ENCODE measurements around the gene TP63. TPM values are rescaled to one million over a fixed set of nuclear protein-coding genes. Genes with fewer than 3 reads are reported as not detected.

Gene TP63
- total and polyA plus RNA-seq, 7 experiments from 2014 or later: 0.11 to 0.97 (median 0.20) TPM; not detected in 4

DNA sequence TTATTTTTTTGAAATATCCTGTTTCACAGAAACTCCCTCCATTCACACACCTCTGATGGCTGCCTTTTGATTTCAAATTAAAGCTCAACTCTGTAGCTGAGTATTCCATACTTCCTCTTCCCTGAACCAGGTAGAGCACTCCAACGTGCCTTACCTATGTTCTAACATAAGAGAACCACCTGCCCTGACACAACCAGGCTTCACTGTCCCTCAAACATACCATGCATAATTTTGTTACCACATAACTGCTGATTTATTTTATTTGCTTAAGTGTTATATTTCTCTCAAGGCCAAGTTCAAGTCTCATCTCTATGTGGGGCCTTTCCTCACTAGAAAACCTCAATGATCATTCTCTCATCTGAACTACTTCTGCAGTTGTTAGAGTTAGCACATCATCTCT, 279.8 kb downstream of the TP63 start:
- POLR2A ChIA-PET: no interaction called here
- Mint-ChIP-seq H3K36me3 (no peaks in the 10 kb centered on the region), H3K4me1 (no peaks in the 10 kb centered on the region), H3K9me3 (peaks cover 0 to 4% (median 0%) of the 10 kb centered on the region in 11 donors), H3K27me3 (peaks cover 0 to 15% (median 12%) of the 10 kb centered on the region in 5 donors), H3K4me3 (no peak overlapping the region), H3K27ac (no peak overlapping the region)
- Histone ChIP-seq H3K36me3 (ENCODE audit: control insufficient read depth in 2 of 3, insufficient read depth in 3 of 3, low read length in 3 of 3) (no peaks in the 10 kb centered on the region), H3K27me3 (ENCODE audit: control insufficient read depth in 2 of 2, insufficient read depth in 2 of 2, low read length in 2 of 2) (no peaks in the 10 kb centered on the region), H3K9me3 (ENCODE audit: control insufficient read depth in 2 of 3, low read length in 3 of 3) (no peaks in the 10 kb centered on the region), H3K27ac (ENCODE audit: low read depth, low read length) (no peak overlapping the region), H3K4me1 (ENCODE audit: control insufficient read depth in 2 of 2, insufficient read depth in 2 of 2, low read length in 2 of 2) (no peaks in the 10 kb centered on the region), H3K4me3 (ENCODE audit: low read length) (no peak overlapping the region)
- no peak for ATAC-seq
- intact Hi-C loops (cut with micrococcal nuclease): no loop called here
- DNase-seq: no peak
- CTCF ChIA-PET: no interaction called here

DNA sequence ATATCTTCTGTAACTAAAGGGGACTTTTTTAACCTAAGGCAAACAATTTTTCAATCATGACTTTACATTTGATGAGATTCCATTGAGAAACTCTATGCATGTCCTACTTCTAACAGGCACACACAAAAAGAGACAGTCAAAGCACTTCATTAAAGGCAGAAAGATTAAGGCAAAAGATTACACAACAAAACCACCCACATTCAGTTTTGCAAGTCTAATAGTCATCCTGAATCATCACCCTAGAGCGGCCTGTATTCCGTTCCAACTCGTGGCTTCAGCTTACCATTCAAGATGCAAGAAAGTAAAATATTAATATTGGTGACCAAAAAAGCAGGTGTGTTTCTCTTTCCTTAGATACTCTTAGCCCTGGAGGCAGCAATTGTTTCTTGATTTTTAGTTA, 283.6 kb downstream of the TP63 start:
- Histone ChIP-seq H3K4me1 (ENCODE audit: control insufficient read depth in 2 of 2, insufficient read depth in 2 of 2, low read length in 2 of 2) (no peaks in the 10 kb centered on the region), H3K4me3 (ENCODE audit: low read length) (no peak overlapping the region), H3K27ac (ENCODE audit: low read depth, low read length) (no peak overlapping the region), H3K27me3 (ENCODE audit: control insufficient read depth in 2 of 2, insufficient read depth in 2 of 2, low read length in 2 of 2) (no peaks in the 10 kb centered on the region), H3K9me3 (ENCODE audit: control insufficient read depth in 2 of 3, low read length in 3 of 3) (no peaks in the 10 kb centered on the region), H3K36me3 (ENCODE audit: control insufficient read depth in 2 of 3, insufficient read depth in 3 of 3, low read length in 3 of 3) (no peaks in the 10 kb centered on the region)
- ChIA-PET POLR2A (no interaction called here), CTCF (no interaction called here)
- no peaks in the 10 kb centered on the region for H3K36me3 Mint-ChIP-seq
- no peak overlapping the region for H3K27ac Mint-ChIP-seq
- intact Hi-C loops (cut with micrococcal nuclease): no loop called here
- H3K4me1 Mint-ChIP-seq: no peaks in the 10 kb centered on the region
- ATAC-seq (peak; percentile 32), DNase-seq (no peak)
- H3K9me3 Mint-ChIP-seq: no peaks in the 10 kb centered on the region
- H3K4me3 Mint-ChIP-seq: no peak overlapping the region
- H3K27me3 Mint-ChIP-seq: peaks cover 3 to 20% (median 10%) of the 10 kb centered on the region in 5 donors

DNA sequence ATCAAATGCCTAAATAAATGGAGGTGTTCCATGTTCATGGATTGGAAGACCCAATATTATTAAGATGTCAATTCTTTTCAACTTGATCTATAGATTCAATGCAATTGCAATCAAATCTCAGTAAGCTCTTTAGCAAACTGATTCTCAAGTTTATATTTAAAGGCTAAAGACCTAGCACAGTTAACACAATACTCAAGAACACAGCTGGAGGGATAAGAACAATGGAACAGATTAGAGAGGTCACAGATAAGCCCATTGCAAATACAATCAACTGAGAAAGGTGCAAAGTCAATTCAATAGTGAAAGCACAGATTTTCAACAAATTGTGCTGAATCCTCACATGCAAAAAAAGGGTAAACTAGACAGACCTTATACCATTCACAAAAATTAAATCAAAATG, 290.6 kb downstream of the TP63 start:
- Histone ChIP-seq H3K27ac (ENCODE audit: low read depth, low read length) (no peak overlapping the region), H3K9me3 (ENCODE audit: control insufficient read depth in 2 of 3, low read length in 3 of 3) (no peaks in the 10 kb centered on the region), H3K27me3 (ENCODE audit: control insufficient read depth in 2 of 2, insufficient read depth in 2 of 2, low read length in 2 of 2) (no peaks in the 10 kb centered on the region), H3K4me1 (ENCODE audit: control insufficient read depth in 2 of 2, insufficient read depth in 2 of 2, low read length in 2 of 2) (no peaks in the 10 kb centered on the region), H3K36me3 (ENCODE audit: control insufficient read depth in 2 of 3, insufficient read depth in 3 of 3, low read length in 3 of 3) (no peaks in the 10 kb centered on the region), H3K4me3 (ENCODE audit: low read length) (no peak overlapping the region)
- ATAC-seq (no peak), DNase-seq (no peak)
- no peak overlapping the region for H3K27ac Mint-ChIP-seq
- H3K4me1 Mint-ChIP-seq: peaks cover 0 to 2% (median 0%) of the 10 kb centered on the region in 7 donors
- peaks cover 0 to 9% (median 3%) of the 10 kb centered on the region in 5 donors for H3K27me3 Mint-ChIP-seq
- H3K4me3 Mint-ChIP-seq: no peak overlapping the region
- intact Hi-C loops (cut with micrococcal nuclease): no loop called here
- ChIA-PET CTCF (interaction anchor here (0.8 kb wide), 1 partner anchor 661 kb away, joined by 3 read pairs; no protein-coding TSS in a partner anchor), POLR2A (no interaction called here)
- no peaks in the 10 kb centered on the region for H3K9me3 Mint-ChIP-seq
- no peaks in the 10 kb centered on the region for H3K36me3 Mint-ChIP-seq

- H3K27ac ChIP-seq (ENCODE audit: low read depth, low read length): no peak overlapping the region
- H3K4me3 Mint-ChIP-seq: no peak overlapping the region
- no peaks in the 10 kb centered on the region for H3K36me3 Mint-ChIP-seq
- no peaks in the 10 kb centered on the region for H3K36me3 ChIP-seq (ENCODE audit: control insufficient read depth in 2 of 3, insufficient read depth in 3 of 3, low read length in 3 of 3)
- no peaks in the 10 kb centered on the region for H3K27me3 ChIP-seq (ENCODE audit: control insufficient read depth in 2 of 2, insufficient read depth in 2 of 2, low read length in 2 of 2)
- no peaks in the 10 kb centered on the region for H3K27me3 Mint-ChIP-seq
- intact Hi-C loops (cut with micrococcal nuclease): no loop called here
- ATAC-seq: no peak
- H3K9me3 ChIP-seq (ENCODE audit: control insufficient read depth in 2 of 3, low read length in 3 of 3): no peaks in the 10 kb centered on the region
- peaks cover 0 to 2% (median 0%) of the 10 kb centered on the region in 11 donors for H3K9me3 Mint-ChIP-seq
- H3K27ac Mint-ChIP-seq: no peak overlapping the region
- no peak for DNase-seq
- ChIA-PET POLR2A (no interaction called here), CTCF (interaction anchor here (1.1 kb wide), 1 partner anchor 655 kb away, joined by 3 read pairs; no protein-coding TSS in a partner anchor)
- H3K4me3 ChIP-seq (ENCODE audit: low read length): no peak overlapping the region
- H3K4me1 ChIP-seq (ENCODE audit: control insufficient read depth in 2 of 2, insufficient read depth in 2 of 2, low read length in 2 of 2): no peaks in the 10 kb centered on the region
- H3K4me1 Mint-ChIP-seq: peaks cover 0 to 3% (median 0%) of the 10 kb centered on the region in 7 donors
Observed at GRCh38 chr3:189927975-189928895, 297.0 kb downstream of the TP63 start.

DNA sequence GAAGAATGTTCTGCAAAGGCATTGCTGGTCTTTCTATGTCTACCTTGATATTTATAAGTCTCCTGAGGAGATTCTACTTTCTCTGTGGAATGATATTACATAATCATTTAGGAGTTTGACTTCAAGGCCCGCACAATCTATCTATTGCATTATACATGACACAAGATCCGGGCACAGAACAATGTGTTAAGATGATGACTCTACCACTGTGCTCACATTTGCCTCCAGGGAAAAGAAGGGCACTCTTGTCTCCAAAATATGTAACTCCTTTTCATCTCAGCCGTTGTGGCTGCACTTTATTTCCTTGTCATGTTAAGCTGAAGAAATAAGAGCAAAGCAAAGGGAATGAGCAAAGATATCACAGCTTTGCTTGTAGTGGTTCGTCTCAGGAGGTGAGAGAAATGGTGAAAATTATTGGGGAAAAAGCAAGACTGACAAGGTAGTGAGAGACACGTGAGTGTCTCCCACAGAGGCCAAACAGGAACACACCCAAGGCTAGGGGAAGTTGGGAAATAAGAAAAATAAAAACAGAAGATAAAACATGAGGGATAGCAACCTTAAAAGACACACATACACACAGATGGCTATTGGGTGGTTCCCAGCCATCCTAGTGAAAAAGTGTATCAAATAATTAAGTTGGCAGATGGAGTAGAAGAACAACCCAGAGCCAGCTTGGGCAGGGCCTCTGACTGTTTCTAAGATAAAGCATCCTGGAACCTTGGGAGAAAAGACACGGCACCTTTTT, 305.2 kb downstream of the TP63 start:
- H3K9me3 Mint-ChIP-seq: peaks cover 0 to 4% (median 0%) of the 10 kb centered on the region in 11 donors
- intact Hi-C loops (cut with micrococcal nuclease): no loop called here
- H3K36me3 Mint-ChIP-seq: no peaks in the 10 kb centered on the region
- no peaks in the 10 kb centered on the region for H3K9me3 ChIP-seq (ENCODE audit: control insufficient read depth in 2 of 3, low read length in 3 of 3)
- no peak overlapping the region for H3K27ac Mint-ChIP-seq
- H3K4me3 ChIP-seq (ENCODE audit: low read length): no peak overlapping the region
- H3K27me3 Mint-ChIP-seq: peaks cover 0 to 5% (median 0%) of the 10 kb centered on the region in 5 donors
- DNase-seq (no peak), ATAC-seq (no peak)
- no peaks in the 10 kb centered on the region for H3K4me1 Mint-ChIP-seq
- ChIA-PET CTCF (interaction anchor here (0.6 kb wide), 1 partner anchor 24 kb away, joined by 3 read pairs; no protein-coding TSS in a partner anchor), POLR2A (interaction anchor here (0.6 kb wide), 1 partner anchor 33 kb away, joined by 3 read pairs; no protein-coding TSS in a partner anchor)
- H3K4me3 Mint-ChIP-seq: no peak overlapping the region
- no peaks in the 10 kb centered on the region for H3K36me3 ChIP-seq (ENCODE audit: control insufficient read depth in 2 of 3, insufficient read depth in 3 of 3, low read length in 3 of 3)
- no peaks in the 10 kb centered on the region for H3K4me1 ChIP-seq (ENCODE audit: control insufficient read depth in 2 of 2, insufficient read depth in 2 of 2, low read length in 2 of 2)
- H3K27ac ChIP-seq (ENCODE audit: low read depth, low read length): no peak overlapping the region
- no peaks in the 10 kb centered on the region for H3K27me3 ChIP-seq (ENCODE audit: control insufficient read depth in 2 of 2, insufficient read depth in 2 of 2, low read length in 2 of 2)

DNA sequence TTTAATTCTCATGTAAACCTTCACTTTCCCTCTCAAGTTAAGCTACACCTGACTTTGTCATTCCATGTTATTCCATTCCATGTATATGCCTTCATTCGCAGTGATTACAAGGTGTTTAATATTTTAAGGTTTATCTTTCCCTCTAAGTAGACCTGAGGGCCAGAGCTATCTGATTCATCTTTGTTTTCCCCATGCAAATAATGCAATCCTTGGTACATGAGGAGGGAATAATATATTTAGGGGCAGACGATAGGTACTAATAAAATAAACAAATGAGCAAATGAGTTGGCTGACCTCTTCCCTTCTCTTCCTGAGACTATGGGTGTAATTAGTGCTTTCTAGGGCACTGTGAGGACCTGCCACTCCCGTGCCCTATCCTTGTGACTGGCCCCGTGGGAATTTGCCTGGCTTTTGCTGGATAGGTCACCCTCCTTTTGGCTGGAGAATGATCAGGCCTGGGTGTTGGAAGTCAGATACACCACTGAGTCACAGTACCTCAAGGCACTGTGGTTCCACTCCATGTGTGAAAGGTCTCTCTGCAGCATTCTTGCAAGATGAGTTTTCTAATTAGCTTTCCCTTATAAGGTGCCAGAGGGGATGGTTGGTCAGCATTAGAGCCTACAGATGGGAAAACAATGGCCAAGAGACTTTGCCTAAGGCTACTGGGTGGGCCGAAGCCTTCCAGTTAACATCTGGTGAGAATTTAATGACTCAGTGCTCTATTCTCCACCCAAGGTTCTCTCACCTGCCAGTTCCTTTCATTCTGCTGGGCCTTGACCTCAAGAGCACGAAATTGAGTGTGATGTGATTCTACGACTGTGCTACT, 306.3 kb downstream of the TP63 start:
- Histone ChIP-seq H3K9me3 (ENCODE audit: control insufficient read depth in 2 of 3, low read length in 3 of 3) (no peaks in the 10 kb centered on the region), H3K36me3 (ENCODE audit: control insufficient read depth in 2 of 3, insufficient read depth in 3 of 3, low read length in 3 of 3) (no peaks in the 10 kb centered on the region), H3K4me1 (ENCODE audit: control insufficient read depth in 2 of 2, insufficient read depth in 2 of 2, low read length in 2 of 2) (no peaks in the 10 kb centered on the region), H3K27me3 (ENCODE audit: control insufficient read depth in 2 of 2, insufficient read depth in 2 of 2, low read length in 2 of 2) (no peaks in the 10 kb centered on the region), H3K27ac (ENCODE audit: low read depth, low read length) (no peak overlapping the region), H3K4me3 (ENCODE audit: low read length) (no peak overlapping the region)
- DNase-seq: no peak
- Mint-ChIP-seq H3K36me3 (no peaks in the 10 kb centered on the region), H3K4me3 (no peak overlapping the region), H3K27ac (no peak overlapping the region), H3K27me3 (peaks cover 0 to 5% (median 0%) of the 10 kb centered on the region in 5 donors), H3K4me1 (no peaks in the 10 kb centered on the region), H3K9me3 (peaks cover 0 to 4% (median 0%) of the 10 kb centered on the region in 11 donors)
- CTCF ChIA-PET: interaction anchor here (0.6 to 0.7 kb wide), 2 partner anchors 14 to 23 kb away, joined by 3 read pairs; no protein-coding TSS in a partner anchor
- no peak for ATAC-seq
- intact Hi-C loops (cut with micrococcal nuclease): no loop called here
- POLR2A ChIA-PET: no interaction called here
